Measurements from ENCODE around the gene TRIML1.

The TRIML1 gene

GRCh38 chr4:188132232-188132631 lies 7.0 kb upstream of the TRIML1 start:
- H3K27ac ChIP-seq: no peak overlapping the region
- TF ChIP-seq CTCF (conservative IDR thresholded peaks at IDR 0.05): no peak

- TF ChIP-seq CTCF (conservative IDR thresholded peaks at IDR 0.05): no peak
Measured at GRCh38 chr4:188138227-188138626, 1.0 kb upstream of the TRIML1 start.

GRCh38 chr4:188139671-188140070 lies 430 bp downstream of the TRIML1 start:
- H3K27ac ChIP-seq: no peak overlapping the region
- no peak for TF ChIP-seq CTCF (conservative IDR thresholded peaks at IDR 0.05)

More at GRCh38 chr4:188138227-188138626, 1.0 kb upstream of the TRIML1 start:
- no peak overlapping the region for H3K27ac ChIP-seq

GRCh38 chr4:188143731-188144130 lies 4.5 kb downstream of the TRIML1 start:
- H3K27ac ChIP-seq: peak overlapping the region; percentile 9; the same call in 1 of the 2 replicates
- TF ChIP-seq CTCF (conservative IDR thresholded peaks at IDR 0.05): no peak

GRCh38 chr4:188145601-188146000 lies 6.4 kb downstream of the TRIML1 start:
- H3K27ac ChIP-seq: no peak overlapping the region
- no peak for TF ChIP-seq CTCF (conservative IDR thresholded peaks at IDR 0.05)

- H3K27ac ChIP-seq: no peak overlapping the region
- no peak for TF ChIP-seq CTCF (conservative IDR thresholded peaks at IDR 0.05)
Measured at GRCh38 chr4:188146618-188147017, 7.4 kb downstream of the TRIML1 start.

- no peak overlapping the region for H3K27ac ChIP-seq
- TF ChIP-seq CTCF (conservative IDR thresholded peaks at IDR 0.05): no peak
Measured at GRCh38 chr4:188147176-188147575, 7.9 kb downstream of the TRIML1 start.

- no peak overlapping the region for H3K27ac ChIP-seq
- no peak for TF ChIP-seq CTCF (conservative IDR thresholded peaks at IDR 0.05)
Measured at GRCh38 chr4:188147776-188148175, 8.5 kb downstream of the TRIML1 start.
